ENCODE results near the gene LEP.
"Not testable (repeated sequence)": the region's sequence is repeated elsewhere in the genome, so short reads cannot be mapped to it uniquely, and the experiment has no call there.

Gene LEP

DNA sequence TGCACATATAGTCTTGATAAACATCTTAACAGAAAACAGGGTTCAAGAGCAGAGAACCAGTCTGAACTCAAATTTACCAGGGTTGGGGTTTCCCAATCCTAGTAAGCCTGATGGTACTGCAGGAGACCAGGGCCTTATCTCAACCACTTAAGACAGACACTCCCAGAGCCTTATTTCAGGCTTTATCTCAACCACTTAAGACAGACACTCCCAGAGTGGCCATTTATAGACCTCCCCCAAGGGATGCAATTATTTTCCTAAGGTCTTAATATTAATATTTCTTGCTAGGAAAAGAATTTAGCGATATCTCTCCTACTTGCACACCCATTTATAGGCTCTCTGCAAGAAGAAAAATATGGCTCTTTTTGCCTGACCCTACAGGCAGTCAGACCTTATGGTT, 39.4 kb downstream of the LEP start:
- H3K4me1 Mint-ChIP-seq (ENCODE audit: low read depth); H3K27ac Mint-ChIP-seq; intact Hi-C loops (cut with micrococcal nuclease); H3K4me3 Mint-ChIP-seq; H3K27me3 Mint-ChIP-seq; H3K36me3 Mint-ChIP-seq (ENCODE audit: low read depth): not testable (repeated sequence)
- H3K9me3 Mint-ChIP-seq: peaks cover 18% of the 10 kb centered on the region

DNA sequence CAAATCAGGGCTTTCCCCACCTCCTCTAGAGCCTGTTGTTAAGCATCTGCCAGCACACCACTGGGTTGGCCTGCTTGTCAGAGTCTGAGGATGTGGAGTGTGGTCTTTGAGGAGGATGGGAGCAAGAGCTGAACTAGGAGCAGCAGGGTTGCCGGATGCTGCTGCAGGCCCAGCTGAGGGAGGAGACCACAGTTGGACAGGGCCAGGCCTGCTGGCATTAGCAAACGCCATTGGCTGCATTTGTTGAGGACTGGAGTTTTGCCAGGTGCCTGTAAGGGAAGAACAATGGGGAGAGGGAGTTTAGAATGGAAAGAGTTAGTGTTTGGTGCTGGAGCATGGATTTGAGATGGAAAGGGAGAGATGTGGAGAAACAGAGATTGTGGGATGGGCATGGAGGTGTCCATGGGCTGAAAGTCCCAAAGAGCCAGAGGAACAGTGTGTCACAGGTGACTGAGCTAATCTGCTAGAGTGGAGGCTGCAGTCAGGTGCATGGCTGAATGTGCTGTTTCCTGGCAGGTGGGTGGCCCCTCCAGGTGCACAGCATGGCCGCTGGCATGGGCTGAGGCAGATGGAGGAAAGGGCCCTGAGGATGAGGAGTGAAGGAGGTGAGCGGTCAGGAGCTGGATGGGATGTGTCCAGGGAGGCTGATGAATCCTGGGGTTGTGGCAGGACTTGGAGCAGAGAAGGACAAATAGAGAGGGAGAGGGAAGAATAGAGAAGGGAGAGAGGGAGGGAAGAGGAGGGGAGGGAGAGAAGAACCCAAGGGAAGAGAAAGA, 40.7 kb downstream of the LEP start:
- intact Hi-C loops (cut with micrococcal nuclease): no loop called here
- Mint-ChIP-seq H3K36me3 (ENCODE audit: low read depth) (no peaks in the 10 kb centered on the region), H3K27me3 (no peaks in the 10 kb centered on the region)

DNA sequence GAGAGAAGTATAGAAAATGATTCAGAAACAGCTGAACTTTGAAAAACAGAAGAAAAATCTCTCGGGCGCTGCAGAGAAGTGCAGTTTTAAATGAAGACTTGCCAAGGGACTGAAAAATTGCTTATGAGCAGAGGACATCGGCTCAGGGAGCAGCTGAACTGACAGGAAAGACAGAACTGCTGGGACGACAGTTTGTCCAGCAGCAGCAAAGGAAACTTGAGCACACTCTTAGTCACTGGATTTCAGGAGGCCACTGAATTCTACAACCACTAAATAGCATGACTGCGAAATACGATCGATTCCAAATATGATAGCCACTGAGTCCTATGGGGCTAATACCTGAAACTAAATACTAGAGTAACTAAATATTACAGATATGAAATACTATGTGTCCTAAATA, 43.0 kb downstream of the LEP start:
- Mint-ChIP-seq H3K27me3 (no peaks in the 10 kb centered on the region), H3K9me3 (peaks cover 18% of the 10 kb centered on the region), H3K4me3 (no peak overlapping the region), H3K36me3 (ENCODE audit: low read depth) (no peaks in the 10 kb centered on the region), H3K27ac (no peak overlapping the region), H3K4me1 (ENCODE audit: low read depth) (no peaks in the 10 kb centered on the region)
- intact Hi-C loops (cut with micrococcal nuclease): no loop called here

More for the DNA sequence above, 40.7 kb downstream of the LEP start:
- Mint-ChIP-seq H3K4me1 (ENCODE audit: low read depth) (no peaks in the 10 kb centered on the region), H3K9me3 (peaks cover 18% of the 10 kb centered on the region), H3K27ac (no peak overlapping the region), H3K4me3 (no peak overlapping the region)

DNA sequence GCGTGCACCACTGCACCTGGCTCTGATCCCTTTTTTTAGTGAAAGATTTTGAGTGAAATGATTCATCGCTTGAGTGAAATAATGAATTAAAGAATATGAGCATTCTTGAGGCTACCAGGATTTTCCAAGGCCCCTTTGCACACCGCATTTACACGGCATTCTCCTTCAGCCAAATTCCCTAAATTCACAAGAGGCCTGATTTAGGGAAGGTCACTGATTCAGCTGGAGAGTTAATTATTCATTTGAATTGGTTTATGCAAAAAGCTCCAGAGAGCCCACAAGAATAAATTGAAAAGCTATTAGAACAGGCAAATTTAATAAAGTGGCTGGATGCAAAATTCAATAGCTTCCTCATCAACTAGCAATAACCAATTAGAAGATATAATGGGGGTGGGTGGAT, 46.5 kb downstream of the LEP start:
- H3K27ac Mint-ChIP-seq: no peak overlapping the region
- no peak overlapping the region for H3K4me3 Mint-ChIP-seq
- intact Hi-C loops (cut with micrococcal nuclease): no loop called here
- no peaks in the 10 kb centered on the region for H3K9me3 Mint-ChIP-seq
- H3K36me3 Mint-ChIP-seq (ENCODE audit: low read depth): peaks cover 12% of the 10 kb centered on the region
- H3K27me3 Mint-ChIP-seq: no peaks in the 10 kb centered on the region
- H3K4me1 Mint-ChIP-seq (ENCODE audit: low read depth): no peaks in the 10 kb centered on the region

DNA sequence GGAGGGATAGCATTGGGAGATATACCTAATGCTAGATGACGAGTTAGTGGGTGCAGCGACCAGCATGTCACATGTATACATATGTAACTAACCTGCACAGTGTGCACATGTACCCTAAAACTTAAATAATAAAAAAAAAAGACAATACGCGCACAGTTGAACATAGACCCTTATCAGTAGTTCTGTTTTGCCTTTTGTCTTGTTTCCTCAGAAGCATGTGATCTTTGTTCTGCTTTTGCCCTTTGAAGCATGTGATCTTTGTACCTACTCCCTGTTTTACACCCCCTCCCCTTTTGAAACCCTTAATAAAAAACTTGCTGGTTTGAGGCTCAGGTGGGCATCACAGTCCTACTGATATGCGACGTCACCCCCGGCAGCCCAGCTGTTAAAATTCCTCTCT, 56.9 kb downstream of the LEP start:
- H3K4me3 Mint-ChIP-seq; intact Hi-C loops (cut with micrococcal nuclease); H3K27me3 Mint-ChIP-seq; H3K9me3 Mint-ChIP-seq; H3K36me3 Mint-ChIP-seq (ENCODE audit: low read depth): not testable (repeated sequence)
- Mint-ChIP-seq H3K27ac (peak overlapping the region; percentile 47), H3K4me1 (ENCODE audit: low read depth) (peaks cover 20% of the 10 kb centered on the region)

DNA sequence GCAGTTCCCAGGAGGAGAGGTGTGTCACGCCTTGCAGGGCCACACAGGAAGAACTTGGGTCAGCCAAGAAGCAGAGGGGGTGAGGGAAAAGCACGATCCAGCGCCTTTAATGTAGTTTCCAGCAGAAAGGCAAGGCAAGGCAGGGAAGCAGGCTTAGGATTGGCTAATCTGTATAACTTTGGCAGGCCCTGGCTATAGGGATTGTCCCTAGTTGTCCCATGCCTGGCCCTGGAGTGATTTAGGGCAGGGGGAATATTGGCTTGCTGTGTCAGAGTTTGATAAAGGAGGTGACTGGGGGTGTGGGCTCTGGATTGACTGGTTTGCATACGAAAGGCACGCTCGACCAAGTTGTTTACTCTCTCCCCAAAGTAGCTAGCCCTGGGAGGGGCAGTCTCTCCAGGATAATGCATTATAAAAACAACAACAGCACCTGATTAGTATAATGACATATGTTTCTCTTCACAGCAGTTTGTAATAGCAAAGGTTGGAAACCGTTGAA, 58.1 kb downstream of the LEP start:
- H3K9me3 Mint-ChIP-seq: no peaks in the 10 kb centered on the region
- H3K36me3 Mint-ChIP-seq (ENCODE audit: low read depth): peaks cover 8% of the 10 kb centered on the region
- intact Hi-C loops (cut with micrococcal nuclease): no loop called here
- H3K27ac Mint-ChIP-seq: no peak overlapping the region
- no peak overlapping the region for H3K4me3 Mint-ChIP-seq
- H3K4me1 Mint-ChIP-seq (ENCODE audit: low read depth): peaks cover 27% of the 10 kb centered on the region
- no peaks in the 10 kb centered on the region for H3K27me3 Mint-ChIP-seq

DNA sequence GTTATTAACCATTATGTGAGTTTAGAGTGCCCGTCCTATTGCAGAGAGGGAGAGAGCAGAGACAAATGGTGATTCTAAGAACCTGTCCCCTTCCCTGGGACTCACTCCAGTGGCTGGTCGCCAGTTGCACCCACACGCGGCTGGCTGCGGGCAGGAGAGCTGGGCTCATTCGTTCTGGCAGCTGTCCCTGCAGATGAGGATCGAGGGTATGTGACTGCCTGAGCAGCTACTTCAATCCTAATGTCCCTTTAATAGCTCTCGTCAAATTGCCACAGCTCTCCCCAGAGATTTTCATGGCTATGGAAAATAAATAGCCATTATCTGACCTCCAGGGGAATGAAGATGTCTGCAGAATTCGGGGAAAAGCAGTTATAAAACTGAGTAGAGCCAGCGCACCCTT, 61.1 kb downstream of the LEP start:
- H3K36me3 Mint-ChIP-seq (ENCODE audit: low read depth): peaks cover 38% of the 10 kb centered on the region
- no peaks in the 10 kb centered on the region for H3K9me3 Mint-ChIP-seq
- H3K27ac Mint-ChIP-seq: no peak overlapping the region
- H3K4me3 Mint-ChIP-seq: no peak overlapping the region
- peaks cover 27% of the 10 kb centered on the region for H3K4me1 Mint-ChIP-seq (ENCODE audit: low read depth)
- intact Hi-C loops (cut with micrococcal nuclease): no loop called here
- H3K27me3 Mint-ChIP-seq: no peaks in the 10 kb centered on the region

DNA sequence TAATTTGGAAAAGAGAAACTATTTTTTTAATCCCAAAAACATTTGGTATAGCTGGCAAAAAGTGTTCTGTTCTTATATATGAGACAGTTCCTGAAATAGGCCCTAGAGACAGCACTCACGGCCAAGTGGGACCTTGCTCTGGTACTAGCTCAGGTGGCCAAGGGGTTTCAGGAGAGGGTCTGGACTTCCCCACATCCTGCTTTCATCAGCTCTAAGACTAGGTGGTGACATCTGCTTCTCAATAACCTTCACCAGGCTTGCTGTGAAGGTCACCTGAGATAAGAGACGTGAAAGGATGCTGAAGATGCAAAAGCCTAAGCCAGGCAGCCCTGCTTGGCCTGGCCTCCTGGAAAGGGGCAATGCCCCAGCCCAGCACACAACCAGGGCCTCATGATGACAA, 62.1 kb downstream of the LEP start:
- H3K27ac Mint-ChIP-seq: no peak overlapping the region
- no peak overlapping the region for H3K4me3 Mint-ChIP-seq
- peaks cover 48% of the 10 kb centered on the region for H3K36me3 Mint-ChIP-seq (ENCODE audit: low read depth)
- H3K4me1 Mint-ChIP-seq (ENCODE audit: low read depth): peaks cover 24% of the 10 kb centered on the region
- H3K27me3 Mint-ChIP-seq: no peaks in the 10 kb centered on the region
- intact Hi-C loops (cut with micrococcal nuclease): no loop called here
- H3K9me3 Mint-ChIP-seq: no peaks in the 10 kb centered on the region

DNA sequence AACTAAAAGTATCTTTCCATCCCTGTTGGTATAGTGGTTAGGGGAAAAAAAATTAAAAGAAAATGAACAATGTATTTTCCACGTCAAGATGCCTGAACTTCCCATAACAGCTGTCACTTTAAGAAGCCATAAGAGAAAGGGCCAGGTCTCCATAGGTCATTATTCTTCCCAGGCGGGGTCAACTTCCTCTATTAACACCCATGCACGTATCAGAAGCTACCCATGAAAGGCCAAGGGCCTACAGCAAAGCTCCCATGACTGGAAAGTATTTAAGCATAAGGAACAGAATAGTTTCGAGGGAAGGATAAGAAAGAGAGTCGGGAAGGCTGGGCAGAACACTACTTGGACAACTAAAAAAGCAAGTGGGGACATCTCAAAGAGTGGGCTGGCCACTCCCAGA, 62.6 kb downstream of the LEP start:
- H3K27ac Mint-ChIP-seq: no peak overlapping the region
- no peak overlapping the region for H3K4me3 Mint-ChIP-seq
- no peaks in the 10 kb centered on the region for H3K9me3 Mint-ChIP-seq
- peaks cover 19% of the 10 kb centered on the region for H3K4me1 Mint-ChIP-seq (ENCODE audit: low read depth)
- peaks cover 53% of the 10 kb centered on the region for H3K36me3 Mint-ChIP-seq (ENCODE audit: low read depth)
- intact Hi-C loops (cut with micrococcal nuclease): no loop called here
- no peaks in the 10 kb centered on the region for H3K27me3 Mint-ChIP-seq

DNA sequence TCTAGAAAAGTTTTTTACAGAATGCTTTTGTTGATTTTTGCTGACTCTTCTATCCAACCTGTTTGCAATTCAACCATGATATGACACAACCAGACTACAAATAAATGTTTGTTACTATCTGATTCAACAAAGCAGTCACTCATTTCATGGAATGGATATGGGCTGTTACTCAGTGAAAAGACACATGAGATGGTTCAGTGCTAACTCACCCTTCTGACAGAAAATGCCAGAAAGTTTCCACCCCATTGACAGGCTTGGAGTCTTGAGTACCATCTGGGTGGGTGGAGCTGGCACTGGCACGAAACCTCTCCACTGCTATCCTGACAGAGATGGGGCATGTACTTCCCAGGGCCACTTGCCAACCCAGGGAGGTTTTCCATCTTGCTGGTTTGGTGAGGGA, 63.1 kb downstream of the LEP start:
- H3K27ac Mint-ChIP-seq: no peak overlapping the region

DNA sequence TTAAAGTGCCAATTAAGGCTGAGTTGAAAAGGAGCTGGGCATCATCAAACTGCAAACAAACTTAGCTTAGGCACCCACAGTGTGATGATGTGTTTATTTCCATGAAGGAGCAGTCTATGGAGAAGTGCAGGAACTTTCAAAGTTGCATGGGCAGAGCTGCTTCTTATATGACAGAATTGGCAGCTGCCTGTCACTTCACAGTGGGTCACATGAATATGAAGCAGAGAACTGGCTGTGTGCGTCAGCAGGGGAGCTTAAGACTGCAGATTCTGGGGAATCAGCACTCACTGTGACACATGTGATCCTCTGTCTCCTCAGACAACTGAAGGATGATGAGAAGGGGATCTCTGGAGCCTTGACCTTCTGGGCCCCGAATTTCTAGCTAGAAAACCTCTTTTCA, 66.0 kb downstream of the LEP start:
- intact Hi-C loops (cut with micrococcal nuclease): no loop called here
- Mint-ChIP-seq H3K4me3 (no peak overlapping the region), H3K4me1 (ENCODE audit: low read depth) (peaks cover 7% of the 10 kb centered on the region), H3K36me3 (ENCODE audit: low read depth) (peaks cover 87% of the 10 kb centered on the region), H3K27ac (no peak overlapping the region), H3K27me3 (no peaks in the 10 kb centered on the region), H3K9me3 (no peaks in the 10 kb centered on the region)

More for the DNA sequence above, 63.1 kb downstream of the LEP start:
- Mint-ChIP-seq H3K4me1 (ENCODE audit: low read depth) (peaks cover 14% of the 10 kb centered on the region), H3K4me3 (no peak overlapping the region), H3K36me3 (ENCODE audit: low read depth) (peaks cover 59% of the 10 kb centered on the region), H3K27me3 (no peaks in the 10 kb centered on the region), H3K9me3 (no peaks in the 10 kb centered on the region)
- intact Hi-C loops (cut with micrococcal nuclease): no loop called here

All from dendritic cell treated with granulocyte-macrophage colony-stimulating factor and Interleukin-4, amounts not matched to agents 40 ng/mL and 50 ng/mL, for 4 days (primary cell).